Activated CD4-positive, alpha-beta memory T cell treated with anti-CD3 and anti-CD28 coated beads for 36 hours (primary cell): ENCODE results near the gene EGFL8. TPM values are rescaled to one million over a fixed set of nuclear protein-coding genes. Genes with fewer than 3 reads are reported as not detected.

Experiments used
- CTCF ChIA-PET: fragments of 350-600 bp; sonication (Branson Sonifier 250); formaldehyde crosslinking; loops from one replicate; lab custom pipeline; 2021; ENCODE audit warnings: antibody characterized with exemption, inconsistent platforms; lab: Charles Lee
- POLR2A ChIA-PET: fragments of 350-600 bp; sonication (Branson Sonifier 250); formaldehyde crosslinking; loops from one replicate; lab custom pipeline; 2021; ENCODE audit warnings: antibody characterized with exemption; lab: Charles Lee
- DNase-seq: peaks from one replicate; pipeline ENCODE4 v3.0.0-alpha.2; 2020
- H3K27ac Mint-ChIP-seq: one replicate; pipeline ENCODE4 v1.8.0; 2021; ENCODE audit warnings: mixed read lengths
- H3K27me3 Mint-ChIP-seq: one replicate; pipeline ENCODE4 v1.8.0; 2021; ENCODE audit warnings: mixed read lengths
- H3K36me3 Mint-ChIP-seq: one replicate; pipeline ENCODE4 v1.8.0; 2021; ENCODE audit warnings: mixed read lengths
- H3K4me1 Mint-ChIP-seq: one replicate; pipeline ENCODE4 v1.8.0; 2021; ENCODE audit warnings: low read depth, mixed read lengths
- H3K4me3 Mint-ChIP-seq: one replicate; pipeline ENCODE4 v1.8.0; 2021; ENCODE audit warnings: mild to moderate bottlenecking, mixed read lengths
- H3K9me3 Mint-ChIP-seq: one replicate; pipeline ENCODE4 v1.8.0; 2021; ENCODE audit warnings: mixed read lengths
- intact Hi-C: fragments of 100-400 bp; cut with micrococcal nuclease; formaldehyde crosslinking; loops from one replicate; pipeline ENCODE4 v1.15.1; 2023
- total RNA-seq, 2 experiments: library from RNA; stranded (reverse); gene quantifications; one replicate each; pipeline ENCODE4 v1.2.3, GENCODE V29; 2021

EGFL8 gene
- 1 to 10 TPM; 6.5 to 7.1 TPM for total RNA-seq

- H3K4me3 Mint-ChIP-seq, result no peak within 1 kb of the TSS
- peaks cover 12% of the 10 kb centered on the region for H3K36me3 Mint-ChIP-seq
- DNase-seq, result no peak
- CTCF ChIA-PET, result interaction anchor here (1.4 kb wide), 1 partner anchor 10 kb away, joined by 4 read pairs; no protein-coding TSS in a partner anchor
- POLR2A ChIA-PET, result no interaction called here
- no peaks in the 10 kb centered on the region for H3K4me1 Mint-ChIP-seq
- no peaks in the 10 kb centered on the region for H3K9me3 Mint-ChIP-seq
- H3K27me3 Mint-ChIP-seq, result no peaks in the 10 kb centered on the region
- intact Hi-C loops, result no loop called here
- no peak within 1 kb of the TSS for H3K27ac Mint-ChIP-seq
Measured at GRCh38 chr6:32164295-32164694, at the start of gene EGFL8. TSS of gene EGFL8 (plus strand) at chr6:32164595. CDS start at chr6:32166166, 1,571 bp downstream.

GRCh38 chr6:32114796-32115195 lies 49.6 kb upstream of the EGFL8 start:
- intact Hi-C loops, result no loop called here

GRCh38 chr6:32115623-32116022 lies 48.8 kb upstream of the EGFL8 start:
- intact Hi-C loops, result no loop called here
- no peaks in the 10 kb centered on the region for H3K9me3 Mint-ChIP-seq
- ChIA-PET CTCF (interaction anchor here (0.6 to 1.4 kb wide), 3 partner anchors 39 to 513 kb away, joined by 3 to 4 read pairs (median 3); no protein-coding TSS in a partner anchor), POLR2A (no interaction called here)
- no peak overlapping the region for H3K4me3 Mint-ChIP-seq
- peaks cover 34% of the 10 kb centered on the region for H3K36me3 Mint-ChIP-seq
- no peak overlapping the region for H3K27ac Mint-ChIP-seq
- no peaks in the 10 kb centered on the region for H3K27me3 Mint-ChIP-seq
- peaks cover 7% of the 10 kb centered on the region for H3K4me1 Mint-ChIP-seq
- no peak for DNase-seq

More at GRCh38 chr6:32114796-32115195, 49.6 kb upstream of the EGFL8 start:
- Mint-ChIP-seq H3K4me3 (no peak overlapping the region), H3K9me3 (no peaks in the 10 kb centered on the region), H3K36me3 (peaks cover 32% of the 10 kb centered on the region), H3K27ac (no peak overlapping the region), H3K4me1 (peaks cover 7% of the 10 kb centered on the region), H3K27me3 (no peaks in the 10 kb centered on the region)
- CTCF ChIA-PET, result interaction anchor here (1.4 kb wide), 1 partner anchor 40 kb away, joined by 4 read pairs; no protein-coding TSS in a partner anchor
- POLR2A ChIA-PET, result no interaction called here
- no peak for DNase-seq

GRCh38 chr6:32116674-32117073 lies 47.7 kb upstream of the EGFL8 start:
- ChIA-PET POLR2A (interaction anchor here (1.2 kb wide), 1 partner anchor 11 kb away, joined by 3 read pairs; the partner anchor contains the start of gene ATF6B), CTCF (interaction anchor here (0.7 to 2.7 kb wide), 5 partner anchors 12 to 157 kb away, joined by 3 to 35 read pairs (median 4); partner anchors contain the start of genes ATF6B and FKBPL)
- Mint-ChIP-seq H3K36me3 (peaks cover 39% of the 10 kb centered on the region), H3K27ac (no peak overlapping the region), H3K4me1 (peaks cover 7% of the 10 kb centered on the region), H3K27me3 (no peaks in the 10 kb centered on the region), H3K9me3 (no peaks in the 10 kb centered on the region), H3K4me3 (no peak overlapping the region)
- intact Hi-C loops, result no loop called here
- DNase-seq, result no peak

GRCh38 chr6:32117461-32117860 lies 46.9 kb upstream of the EGFL8 start:
- ChIA-PET CTCF (interaction anchor here (0.9 to 2.7 kb wide), 6 partner anchors 11 to 751 kb away, joined by 3 to 35 read pairs (median 4); partner anchors contain the start of genes ATF6B and FKBPL), POLR2A (interaction anchor here (1.2 kb wide), 1 partner anchor 10 kb away, joined by 3 read pairs; the partner anchor contains the start of gene ATF6B)
- peaks cover 45% of the 10 kb centered on the region for H3K36me3 Mint-ChIP-seq
- H3K4me1 Mint-ChIP-seq, result peaks cover 7% of the 10 kb centered on the region
- H3K27ac Mint-ChIP-seq, result no peak overlapping the region
- intact Hi-C loops, result no loop called here
- H3K4me3 Mint-ChIP-seq, result no peak overlapping the region
- no peak for DNase-seq
- H3K27me3 Mint-ChIP-seq, result no peaks in the 10 kb centered on the region
- no peaks in the 10 kb centered on the region for H3K9me3 Mint-ChIP-seq

- peaks cover 7% of the 10 kb centered on the region for H3K4me1 Mint-ChIP-seq
- ChIA-PET POLR2A (interaction anchor here (1.8 kb wide), 1 partner anchor 8 kb away, joined by 4 read pairs; no protein-coding TSS in a partner anchor), CTCF (interaction anchor here (0.8 to 2.7 kb wide), 23 partner anchors 9 to 675 kb away, joined by 3 to 35 read pairs (median 4); partner anchors contain the start of genes ATF6B, FKBPL and PRRT1)
- H3K27me3 Mint-ChIP-seq, result no peaks in the 10 kb centered on the region
- H3K27ac Mint-ChIP-seq, result no peak overlapping the region
- no peaks in the 10 kb centered on the region for H3K9me3 Mint-ChIP-seq
- DNase-seq, result peak; percentile 81
- H3K4me3 Mint-ChIP-seq, result no peak overlapping the region
- H3K36me3 Mint-ChIP-seq, result peaks cover 48% of the 10 kb centered on the region
- intact Hi-C loops, result loop anchor here (1.0 kb wide), 1 partner anchor 35 kb away; the partner anchor contains the start of gene PPT2
Measured at GRCh38 chr6:32118782-32119628, 45.4 kb upstream of the EGFL8 start.

- no peak for DNase-seq
- intact Hi-C loops, result no loop called here
- Mint-ChIP-seq H3K4me1 (peaks cover 9% of the 10 kb centered on the region), H3K27ac (no peak overlapping the region), H3K27me3 (no peaks in the 10 kb centered on the region), H3K36me3 (peaks cover 48% of the 10 kb centered on the region), H3K9me3 (no peaks in the 10 kb centered on the region), H3K4me3 (no peak overlapping the region)
- POLR2A ChIA-PET, result no interaction called here
- CTCF ChIA-PET, result interaction anchor here (0.7 kb wide), 1 partner anchor 293 kb away, joined by 3 read pairs; no protein-coding TSS in a partner anchor
Measured at GRCh38 chr6:32120573-32121059, 43.8 kb upstream of the EGFL8 start.

GRCh38 chr6:32123681-32124080 lies 40.7 kb upstream of the EGFL8 start:
- ChIA-PET CTCF (no interaction called here), POLR2A (no interaction called here)
- H3K4me1 Mint-ChIP-seq, result peaks cover 31% of the 10 kb centered on the region
- peak overlapping the region; percentile 1 for H3K27ac Mint-ChIP-seq
- no peaks in the 10 kb centered on the region for H3K27me3 Mint-ChIP-seq
- H3K4me3 Mint-ChIP-seq, result no peak overlapping the region
- intact Hi-C loops, result no loop called here
- no peaks in the 10 kb centered on the region for H3K9me3 Mint-ChIP-seq
- no peak for DNase-seq
- H3K36me3 Mint-ChIP-seq, result peaks cover 37% of the 10 kb centered on the region

GRCh38 chr6:32126880-32127279 lies 37.5 kb upstream of the EGFL8 start:
- no peaks in the 10 kb centered on the region for H3K9me3 Mint-ChIP-seq
- intact Hi-C loops, result no loop called here
- CTCF ChIA-PET, result interaction anchor here (1.0 to 4.3 kb wide), 3 partner anchors 9 to 79 kb away, joined by 3 to 35 read pairs (median 21); no protein-coding TSS in a partner anchor
- peak overlapping the region; percentile 99 for H3K4me3 Mint-ChIP-seq
- H3K36me3 Mint-ChIP-seq, result peaks cover 24% of the 10 kb centered on the region
- H3K27me3 Mint-ChIP-seq, result no peaks in the 10 kb centered on the region
- peaks cover 40% of the 10 kb centered on the region for H3K4me1 Mint-ChIP-seq
- peak; percentile 31 for DNase-seq
- peak overlapping the region; percentile 96 for H3K27ac Mint-ChIP-seq
- POLR2A ChIA-PET, result interaction anchor here (0.9 to 2.6 kb wide), 4 partner anchors 8 to 155 kb away, joined by 3 to 9 read pairs (median 5); partner anchors contain the start of genes DXO and RNF5

- no peaks in the 10 kb centered on the region for H3K27me3 Mint-ChIP-seq
- no peak for DNase-seq
- H3K9me3 Mint-ChIP-seq, result no peaks in the 10 kb centered on the region
- peaks cover 40% of the 10 kb centered on the region for H3K4me1 Mint-ChIP-seq
- H3K27ac Mint-ChIP-seq, result peak overlapping the region; percentile 96
- CTCF ChIA-PET, result interaction anchor here (0.9 to 4.3 kb wide), 4 partner anchors 9 to 80 kb away, joined by 3 to 35 read pairs (median 12); no protein-coding TSS in a partner anchor
- intact Hi-C loops, result no loop called here
- peaks cover 20% of the 10 kb centered on the region for H3K36me3 Mint-ChIP-seq
- POLR2A ChIA-PET, result interaction anchor here (0.9 to 2.6 kb wide), 7 partner anchors 9 to 727 kb away, joined by 3 to 9 read pairs (median 4); partner anchors contain the start of genes DXO, PSMB9, RNF5 and TAP1
- peak overlapping the region; percentile 99 for H3K4me3 Mint-ChIP-seq
Measured at GRCh38 chr6:32127409-32127716, 37.0 kb upstream of the EGFL8 start.

- ChIA-PET POLR2A (interaction anchor here (0.7 to 2.6 kb wide), 11 partner anchors 9 to 1359 kb away, joined by 3 to 9 read pairs (median 4); partner anchors contain the start of genes DXO, MSH5, PSMB9 and RNF5), CTCF (interaction anchor here (0.6 to 4.3 kb wide), 6 partner anchors 10 to 999 kb away, joined by 3 to 35 read pairs (median 6); no protein-coding TSS in a partner anchor)
- H3K9me3 Mint-ChIP-seq, result no peaks in the 10 kb centered on the region
- H3K36me3 Mint-ChIP-seq, result peaks cover 19% of the 10 kb centered on the region
- H3K27ac Mint-ChIP-seq, result peak within 1 kb of the TSS; percentile 96
- intact Hi-C loops, result loop anchor here (1.0 kb wide), 6 partner anchors 20 to 464 kb away; partner anchors contain the start of genes GPANK1, PPT2, RNF5 and SKIC2
- DNase-seq, result peak; percentile 99
- no peaks in the 10 kb centered on the region for H3K27me3 Mint-ChIP-seq
- H3K4me3 Mint-ChIP-seq, result peak within 1 kb of the TSS; percentile 99
- peaks cover 40% of the 10 kb centered on the region for H3K4me1 Mint-ChIP-seq
Measured at GRCh38 chr6:32127717-32128592, 36.4 kb upstream of the EGFL8 start, which contains the start of gene ATF6B. TSS of gene ATF6B (minus strand) at chr6:32128246. CDS start at chr6:32128207, 39 bp downstream.
